Hepatocyte (in vitro differentiated cells): ENCODE data around the gene ENAH. TPM values are rescaled to one million over a fixed set of nuclear protein-coding genes. Genes with fewer than 3 reads are reported as not detected.

Source experiments
- DNase-seq: peaks from one replicate; pipeline ENCODE4 v3.0.0-alpha.2; 2016; ENCODE audit warnings: low spot score
- H2AFZ ChIP-seq: fragments of 200-600 bp; sonication (generic); 2 replicates; pipeline ENCODE4 v1.6.0; 2016; ENCODE audit warnings: antibody characterized with exemption, mild to moderate bottlenecking
- H3K27ac ChIP-seq: fragments of 200-600 bp; sonication (generic); 2 replicates; pipeline ENCODE4 v1.5.1; 2016; ENCODE audit warnings: mild to moderate bottlenecking
- H3K27me3 ChIP-seq: fragments of 200-600 bp; sonication (generic); 2 replicates; pipeline ENCODE4 v1.6.1; 2016
- H3K36me3 ChIP-seq: fragments of 200-600 bp; sonication (generic); replicated peaks from 2 replicates; pipeline ENCODE4 v1.5.1; 2016; ENCODE audit warnings: low read depth; ENCODE audit not compliant: insufficient read depth
- H3K4me1 ChIP-seq: fragments of 200-600 bp; sonication (generic); 2 replicates; pipeline ENCODE4 v1.5.1; 2016; ENCODE audit warnings: mild to moderate bottlenecking, moderate library complexity; ENCODE audit not compliant: insufficient read depth
- H3K4me2 ChIP-seq: fragments of 200-600 bp; sonication (generic); 2 replicates; pipeline ENCODE4 v1.6.0; 2016
- H3K4me3 ChIP-seq: fragments of 200-600 bp; sonication (generic); 2 replicates; pipeline ENCODE4 v1.5.1; 2016; ENCODE audit warnings: mild to moderate bottlenecking
- H3K79me2 ChIP-seq: fragments of 200-600 bp; sonication (generic); 2 replicates; pipeline ENCODE4 v1.6.0; 2017; ENCODE audit warnings: mild to moderate bottlenecking
- H3K9me2 ChIP-seq: fragments of 200-600 bp; sonication (generic); replicated peaks from 2 replicates; pipeline ENCODE4 v1.6.0; 2017; ENCODE audit warnings: mild to moderate bottlenecking; ENCODE audit not compliant: insufficient read depth
- H3K9me3 ChIP-seq: fragments of 200-600 bp; sonication (generic); 2 replicates; pipeline ENCODE4 v1.5.1; 2016; ENCODE audit warnings: low read depth, mild to moderate bottlenecking
- H4K20me1 ChIP-seq: fragments of 200-600 bp; sonication (generic); 2 replicates; pipeline ENCODE4 v1.6.0; 2016; ENCODE audit warnings: mild to moderate bottlenecking; ENCODE audit not compliant: insufficient read depth, poor library complexity, severe bottlenecking
- EZH2 ChIP-seq: fragments of 200-600 bp; sonication (generic); IDR thresholded peaks from 2 replicates; pipeline ENCODE4 v1.6.1; 2016; ENCODE audit warnings: antibody characterized with exemption, mild to moderate bottlenecking, borderline replicate concordance
- EZH2phosphoT487 ChIP-seq: fragments of 200-600 bp; sonication (generic); IDR thresholded peaks from one replicate; pipeline ENCODE4 v1.6.1; 2018; ENCODE audit warnings: antibody characterized with exemption, mild to moderate bottlenecking, low read depth, moderate library complexity; ENCODE audit not compliant: unreplicated experiment, severe bottlenecking
- WGBS: methylation state at CpG from one replicate; pipeline ENCODE4 v1.1.6; 2016; ENCODE audit warnings: low lambda C conversion rate; ENCODE audit errors: missing lambda C conversion rate; 5-methylcytosine and 5-hydroxymethylcytosine counted together
- polyA plus RNA-seq: library from polyadenylated mRNA; unstranded; fragments of >200 nt; fragmentation: Nextera tagmentation; extraction: Ambion mirVana; gene quantifications from 2 replicates; pipeline ENCODE4 v1.2.1, GENCODE V29; 2016
- total RNA-seq: library from RNA; depleted of rRNA; stranded (reverse); fragments of >200 nt; gene quantifications from 2 replicates; pipeline ENCODE4 v1.2.3, GENCODE V29; 2014
- TF ChIP-seq, protein P1 (sequence below): fragments of 200-600 bp; sonication (generic); IDR thresholded peaks from 2 replicates; pipeline ENCODE4 v1.5.1; 2016; ENCODE audit warnings: antibody characterized with exemption, mild to moderate bottlenecking; ENCODE audit not compliant: poor library complexity

Gene ENAH
- total and polyA plus RNA-seq, 2 experiments from 2014 or later = 51.3 to 115 TPM

DNA sequence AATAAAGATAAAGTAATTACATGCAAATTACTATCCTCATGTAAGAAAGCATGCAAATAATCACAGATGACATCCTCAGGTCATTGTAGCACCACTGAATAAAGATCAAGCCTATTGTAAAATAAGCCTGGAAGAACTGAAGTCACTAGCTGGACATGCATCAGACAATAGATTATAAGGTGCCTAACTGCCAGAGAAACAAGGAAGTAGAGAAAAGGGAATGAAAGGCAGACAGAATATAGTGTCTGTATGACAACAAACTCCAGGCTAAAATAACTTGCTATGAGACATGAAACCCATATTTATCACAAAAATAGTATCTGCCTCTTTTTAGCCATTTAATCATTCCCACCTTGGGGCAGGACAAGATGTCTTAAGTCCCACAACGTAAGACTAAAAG lies 108.7 kb downstream of the ENAH start:
- TF ChIP-seq, protein P1, sequence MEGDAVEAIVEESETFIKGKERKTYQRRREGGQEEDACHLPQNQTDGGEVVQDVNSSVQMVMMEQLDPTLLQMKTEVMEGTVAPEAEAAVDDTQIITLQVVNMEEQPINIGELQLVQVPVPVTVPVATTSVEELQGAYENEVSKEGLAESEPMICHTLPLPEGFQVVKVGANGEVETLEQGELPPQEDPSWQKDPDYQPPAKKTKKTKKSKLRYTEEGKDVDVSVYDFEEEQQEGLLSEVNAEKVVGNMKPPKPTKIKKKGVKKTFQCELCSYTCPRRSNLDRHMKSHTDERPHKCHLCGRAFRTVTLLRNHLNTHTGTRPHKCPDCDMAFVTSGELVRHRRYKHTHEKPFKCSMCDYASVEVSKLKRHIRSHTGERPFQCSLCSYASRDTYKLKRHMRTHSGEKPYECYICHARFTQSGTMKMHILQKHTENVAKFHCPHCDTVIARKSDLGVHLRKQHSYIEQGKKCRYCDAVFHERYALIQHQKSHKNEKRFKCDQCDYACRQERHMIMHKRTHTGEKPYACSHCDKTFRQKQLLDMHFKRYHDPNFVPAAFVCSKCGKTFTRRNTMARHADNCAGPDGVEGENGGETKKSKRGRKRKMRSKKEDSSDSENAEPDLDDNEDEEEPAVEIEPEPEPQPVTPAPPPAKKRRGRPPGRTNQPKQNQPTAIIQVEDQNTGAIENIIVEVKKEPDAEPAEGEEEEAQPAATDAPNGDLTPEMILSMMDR = no peak
- TF ChIP-seq EZH2 (no peak), EZH2phosphoT487 (no peak)
- no peaks in the 10 kb centered on the region for H3K4me1 ChIP-seq
- peaks cover 53% of the 10 kb centered on the region for H3K79me2 ChIP-seq
- no peaks in the 10 kb centered on the region for H3K36me3 ChIP-seq
- WGBS = 90% methylated on average over 1 of the region's 1 CpG
- no peaks in the 10 kb centered on the region for H3K9me2 ChIP-seq
- DNase-seq = no peak
- H3K4me2 ChIP-seq = no peak overlapping the region
- no peaks in the 10 kb centered on the region for H3K9me3 ChIP-seq
- no peak overlapping the region for H3K4me3 ChIP-seq
- H4K20me1 ChIP-seq = no peaks in the 10 kb centered on the region
- no peak overlapping the region for H3K27ac ChIP-seq
- no peak overlapping the region for H2AFZ ChIP-seq
- H3K27me3 ChIP-seq = no peaks in the 10 kb centered on the region

- no peaks in the 10 kb centered on the region for H3K27me3 ChIP-seq
- H4K20me1 ChIP-seq = no peaks in the 10 kb centered on the region
- no peak overlapping the region for H2AFZ ChIP-seq
- no peak overlapping the region for H3K4me2 ChIP-seq
- DNase-seq = no peak
- no peaks in the 10 kb centered on the region for H3K9me3 ChIP-seq
- H3K4me1 ChIP-seq = no peaks in the 10 kb centered on the region
- no peaks in the 10 kb centered on the region for H3K36me3 ChIP-seq
- H3K9me2 ChIP-seq = no peaks in the 10 kb centered on the region
- peaks cover 55% of the 10 kb centered on the region for H3K79me2 ChIP-seq
- no peak overlapping the region for H3K4me3 ChIP-seq
- TF ChIP-seq, protein P1 = no peak
- TF ChIP-seq EZH2phosphoT487 = no peak
- no peak for TF ChIP-seq EZH2
- no peak overlapping the region for H3K27ac ChIP-seq
Measured at GRCh38 chr1:225543350-225543749, 109.6 kb downstream of the ENAH start.

DNA sequence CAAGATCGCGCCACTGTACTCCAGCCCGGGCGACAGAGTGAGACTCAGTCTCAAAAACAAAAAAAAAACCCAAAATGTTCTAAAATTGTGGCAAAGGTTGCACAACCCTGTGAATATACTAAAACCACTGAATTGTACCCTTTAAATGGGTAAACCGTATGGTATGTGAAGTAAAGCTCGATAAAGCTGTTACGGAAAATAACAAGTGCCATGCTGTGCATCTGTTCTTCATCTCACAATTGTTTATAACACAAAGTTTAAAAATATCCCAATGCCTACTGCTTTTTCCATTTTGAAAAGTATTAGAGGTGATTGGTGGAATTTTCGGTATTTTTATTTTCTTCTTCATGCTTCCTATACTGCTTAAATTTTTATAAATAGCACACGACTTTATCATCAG lies 111.5 kb downstream of the ENAH start:
- 88% methylated on average over 9 of the region's 9 CpGs for WGBS
- Histone ChIP-seq H3K27me3 (no peaks in the 10 kb centered on the region), H4K20me1 (no peaks in the 10 kb centered on the region), H3K4me1 (no peaks in the 10 kb centered on the region), H3K9me2 (no peaks in the 10 kb centered on the region), H3K4me3 (no peak overlapping the region), H3K36me3 (no peaks in the 10 kb centered on the region), H3K27ac (no peak overlapping the region), H3K4me2 (no peak overlapping the region), H3K9me3 (no peaks in the 10 kb centered on the region), H2AFZ (no peak overlapping the region), H3K79me2 (peaks cover 61% of the 10 kb centered on the region)
- TF ChIP-seq, protein P1 = no peak
- TF ChIP-seq EZH2 (no peak), EZH2phosphoT487 (no peak)
- DNase-seq = no peak

DNA sequence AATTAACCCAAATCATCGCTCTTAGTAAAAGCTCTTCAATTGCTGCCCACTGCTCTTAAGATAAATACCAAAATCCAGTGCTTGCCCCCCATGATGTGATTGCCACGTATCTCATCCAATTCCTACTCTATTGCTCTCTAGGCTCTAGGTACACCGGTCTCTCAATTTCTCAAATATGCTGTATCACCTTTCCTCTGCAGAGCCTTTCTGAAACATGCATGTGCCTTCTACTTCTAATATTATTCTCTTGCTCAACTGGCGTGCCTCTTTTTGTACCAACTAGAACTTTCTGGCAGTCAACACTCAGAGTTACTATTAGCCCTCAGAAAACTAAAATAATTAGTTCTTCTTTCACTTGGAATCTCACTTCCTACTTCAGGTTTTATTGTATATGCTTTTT lies 113.3 kb downstream of the ENAH start:
- Histone ChIP-seq H3K9me3 (no peaks in the 10 kb centered on the region), H4K20me1 (peaks cover 3% of the 10 kb centered on the region), H3K4me3 (no peak overlapping the region), H3K4me1 (peaks cover 1% of the 10 kb centered on the region), H3K27ac (no peak overlapping the region), H3K4me2 (no peak overlapping the region), H3K36me3 (no peaks in the 10 kb centered on the region), H3K9me2 (no peaks in the 10 kb centered on the region), H3K79me2 (peaks cover 76% of the 10 kb centered on the region), H2AFZ (no peak overlapping the region), H3K27me3 (no peaks in the 10 kb centered on the region)
- DNase-seq = no peak
- WGBS = 98% methylated on average over 4 of the region's 4 CpGs
- no peak for TF ChIP-seq EZH2phosphoT487
- no peak for TF ChIP-seq EZH2
- TF ChIP-seq, protein P1 = no peak
